SIG-M5 (cell line): ENCODE measurements around the gene PPFIA4.

Source experiments
- DNase-seq: peaks from one replicate; lab custom pipeline; 2025; lab: John Stamatoyannopoulos, UW

The PPFIA4 gene

GRCh38 chr1:203057911-203058675 lies 31.8 kb downstream of the PPFIA4 start:
- DNase-seq, result no peak

- no peak for DNase-seq
Measured at GRCh38 chr1:203058676-203058935, 32.3 kb downstream of the PPFIA4 start.

GRCh38 chr1:203059485-203059884 lies 33.2 kb downstream of the PPFIA4 start:
- no peak for DNase-seq

GRCh38 chr1:203060115-203060514 lies 33.8 kb downstream of the PPFIA4 start:
- DNase-seq, result no peak

GRCh38 chr1:203063287-203063686 lies 37.0 kb downstream of the PPFIA4 start:
- no peak for DNase-seq

- DNase-seq, result no peak
Measured at GRCh38 chr1:203065191-203065590, 38.9 kb downstream of the PPFIA4 start.

GRCh38 chr1:203065986-203066385 lies 39.7 kb downstream of the PPFIA4 start:
- DNase-seq, result no peak

GRCh38 chr1:203066965-203067364 lies 40.7 kb downstream of the PPFIA4 start:
- no peak for DNase-seq

- no peak for DNase-seq
Measured at GRCh38 chr1:203069030-203069747, 42.9 kb downstream of the PPFIA4 start.

- DNase-seq, result no peak
Measured at GRCh38 chr1:203072002-203072602, 45.8 kb downstream of the PPFIA4 start.

- no peak for DNase-seq
Measured at GRCh38 chr1:203072911-203073310, 46.6 kb downstream of the PPFIA4 start.

GRCh38 chr1:203073469-203073868 lies 47.2 kb downstream of the PPFIA4 start:
- no peak for DNase-seq

- no peak for DNase-seq
Measured at GRCh38 chr1:203074610-203075009, 48.3 kb downstream of the PPFIA4 start.

GRCh38 chr1:203075236-203076030 lies 49.1 kb downstream of the PPFIA4 start:
- no peak for DNase-seq

- DNase-seq, result no peak
Measured at GRCh38 chr1:203076031-203076511, 49.8 kb downstream of the PPFIA4 start.

GRCh38 chr1:203077367-203077766 lies 51.1 kb downstream of the PPFIA4 start:
- no peak for DNase-seq

GRCh38 chr1:203077956-203078355 lies 51.7 kb downstream of the PPFIA4 start:
- DNase-seq, result no peak

GRCh38 chr1:203078478-203078877 lies 52.2 kb downstream of the PPFIA4 start:
- DNase-seq, result no peak

GRCh38 chr1:203080456-203080855 lies 54.2 kb downstream of the PPFIA4 start:
- DNase-seq, result no peak

GRCh38 chr1:203081465-203082230 lies 55.4 kb downstream of the PPFIA4 start:
- no peak for DNase-seq

- DNase-seq, result no peak
Measured at GRCh38 chr1:203082231-203082505, 55.9 kb downstream of the PPFIA4 start.
